ENCODE measurements around the gene KCNN1.

KCNN1 gene

DNA sequence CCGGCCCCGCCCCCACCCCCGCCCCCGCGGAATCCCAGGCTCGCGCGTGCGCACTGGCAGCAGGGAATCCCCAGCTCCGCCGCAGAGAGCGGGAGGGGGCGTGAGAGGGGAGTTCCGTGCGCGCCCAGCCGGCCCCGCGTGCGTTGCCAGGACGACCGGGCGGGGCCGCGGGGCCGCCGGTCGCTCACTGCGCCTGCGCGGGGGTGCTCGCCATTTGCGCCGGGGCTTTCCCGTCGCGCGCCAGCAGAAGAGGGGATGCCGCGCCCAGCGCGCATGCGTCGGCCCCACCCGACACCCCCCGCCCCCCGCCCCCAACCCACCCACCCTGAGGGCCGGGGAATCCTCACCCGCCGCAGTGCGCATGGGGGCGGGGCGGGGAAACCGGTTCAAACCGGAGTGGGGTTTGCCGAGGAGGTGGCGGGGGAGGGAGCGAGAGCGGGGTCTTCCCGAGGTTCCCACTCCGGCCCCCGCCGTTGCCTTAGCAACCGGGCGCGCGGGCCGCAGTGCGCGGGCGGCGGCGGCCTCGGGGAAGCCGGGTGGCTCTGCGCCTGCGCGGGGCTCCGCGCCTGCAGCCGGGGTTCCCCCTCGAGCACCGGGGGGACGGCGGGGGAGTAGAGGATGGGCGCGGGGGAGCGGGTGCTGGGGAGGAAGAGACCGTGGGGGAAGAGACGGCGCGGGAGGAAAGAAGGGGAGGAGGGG is 18.9 kb upstream of the KCNN1 start:
- peak; percentile 98 to 99 (median 99) for DNase-seq

DNA sequence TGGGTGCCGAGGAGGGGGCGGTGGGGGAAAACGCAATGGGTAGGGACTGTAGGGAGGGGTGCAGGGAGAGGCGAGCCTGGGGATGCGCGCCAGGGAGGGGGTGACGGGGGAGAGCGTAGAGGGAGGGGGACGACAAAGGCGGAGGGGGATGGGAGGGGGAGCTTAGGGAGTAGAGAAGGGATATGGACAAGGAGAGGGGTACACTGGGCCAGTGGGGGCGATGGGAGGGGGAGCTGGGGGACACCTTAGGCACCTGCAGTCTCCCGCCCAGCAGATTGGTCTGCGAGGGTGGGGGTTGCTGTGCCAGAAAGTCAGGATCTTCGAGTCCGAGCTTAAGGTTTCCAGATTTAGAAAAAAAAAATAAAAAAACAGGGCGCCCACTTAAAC is 18.4 kb upstream of the KCNN1 start:
- no peak for DNase-seq

DNA sequence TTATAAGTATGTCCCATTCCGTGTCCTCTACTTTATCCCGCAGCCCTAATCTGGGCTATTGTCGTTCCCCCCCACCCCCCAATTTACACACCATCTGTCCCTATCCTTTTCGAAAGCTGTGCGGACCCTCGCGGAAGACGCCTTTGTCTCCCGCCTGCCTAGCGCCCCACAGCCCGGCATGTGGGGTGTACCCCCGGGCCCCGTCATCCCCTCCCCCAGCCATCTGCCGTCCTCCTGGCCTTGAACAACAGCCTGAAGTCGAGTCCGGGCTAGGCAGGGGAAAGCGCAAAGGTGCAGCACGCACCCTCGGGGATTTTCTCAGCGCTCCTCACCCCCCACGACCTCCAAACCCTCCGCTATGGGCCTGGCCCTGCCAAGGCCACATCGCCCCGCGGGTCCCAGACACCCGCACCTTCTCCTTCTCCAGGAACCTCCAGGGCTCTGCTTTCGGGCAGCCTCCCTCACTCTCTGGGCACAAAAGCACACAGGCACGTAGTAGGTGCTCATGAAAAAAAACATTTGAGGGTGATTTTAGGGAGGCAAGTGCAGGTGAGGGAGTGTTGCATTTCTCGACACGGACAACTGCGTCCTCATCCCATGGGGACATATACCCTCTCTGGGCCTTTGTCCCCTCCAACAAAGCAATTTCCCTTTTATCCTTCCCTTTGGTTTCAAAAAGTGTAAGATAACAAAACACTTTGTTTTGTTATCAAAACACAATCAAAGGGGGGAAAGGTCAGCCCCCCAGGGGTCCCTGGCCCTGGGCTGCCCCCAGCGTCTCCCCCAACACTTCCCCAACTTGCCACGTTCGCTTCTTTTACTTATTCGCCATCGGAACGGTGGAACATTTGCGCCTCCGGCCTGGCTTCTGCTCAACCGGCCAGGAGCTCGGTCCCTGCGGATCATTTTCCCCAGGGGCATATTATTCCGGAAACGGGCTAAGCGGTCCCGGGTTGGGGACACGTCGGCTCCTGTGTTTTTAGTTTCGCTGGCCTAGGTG is 17.7 kb upstream of the KCNN1 start:
- no peak for DNase-seq

DNA sequence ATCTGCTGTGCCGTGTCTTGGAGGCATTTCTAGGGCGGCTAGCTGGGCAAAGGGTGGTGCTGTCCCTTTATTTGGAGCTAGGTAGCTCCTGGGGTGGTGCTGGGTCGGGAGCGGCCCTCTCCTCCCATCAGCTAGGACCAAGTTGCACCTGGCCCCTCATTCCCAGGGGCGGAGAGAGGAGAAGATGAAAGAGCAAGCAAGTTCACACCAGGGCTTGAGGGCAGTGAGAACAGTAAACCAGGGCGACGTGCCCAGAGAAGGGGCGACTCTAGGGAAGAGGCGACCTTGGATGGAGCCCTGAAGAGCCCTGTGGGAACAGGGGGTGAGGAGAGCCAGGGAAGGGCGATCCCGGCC is 17.0 kb upstream of the KCNN1 start:
- no peak for DNase-seq

DNA sequence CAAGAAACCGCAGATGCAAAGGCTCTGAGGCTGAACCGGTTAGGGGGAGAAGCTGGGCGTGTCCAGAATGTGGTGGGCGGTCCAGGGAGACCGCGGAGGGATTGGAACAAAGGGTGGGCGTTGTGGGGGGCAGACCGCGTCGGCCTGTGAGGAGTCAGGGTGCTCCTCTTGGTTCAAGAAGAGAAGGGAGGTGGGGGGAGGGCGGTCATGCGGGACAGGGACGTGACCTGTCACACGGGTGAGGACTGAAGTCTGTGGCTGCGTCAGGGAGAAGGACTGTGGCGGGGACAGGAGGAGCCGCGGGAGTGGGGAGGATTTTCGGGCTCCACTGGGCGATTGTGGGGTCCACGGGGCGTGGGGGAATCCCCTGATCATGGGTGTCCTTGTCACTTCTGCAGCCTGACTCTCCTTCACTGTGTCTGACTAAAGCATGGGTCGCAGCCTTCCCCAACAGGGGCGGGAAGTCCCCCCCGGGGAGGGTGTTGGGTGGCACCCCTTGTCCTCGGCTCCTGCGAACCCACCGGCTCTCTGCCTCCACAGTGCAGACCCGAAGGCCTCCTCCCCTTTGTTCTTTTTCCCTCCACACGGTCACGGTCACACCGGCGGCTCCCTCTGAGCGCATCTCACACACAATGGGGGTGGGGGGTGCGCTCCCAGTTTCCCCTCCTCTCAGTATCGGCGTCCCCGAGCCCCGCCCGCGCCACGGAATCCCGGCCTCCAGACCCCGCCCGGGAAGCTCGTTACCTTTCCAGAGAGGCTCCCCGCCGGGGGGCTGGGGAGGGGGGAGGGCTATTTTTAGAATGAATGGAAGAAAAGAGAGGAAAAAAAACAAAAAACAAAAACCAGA is 16.4 kb upstream of the KCNN1 start:
- peak; percentile 68 to 86 (median 69) for DNase-seq

DNA sequence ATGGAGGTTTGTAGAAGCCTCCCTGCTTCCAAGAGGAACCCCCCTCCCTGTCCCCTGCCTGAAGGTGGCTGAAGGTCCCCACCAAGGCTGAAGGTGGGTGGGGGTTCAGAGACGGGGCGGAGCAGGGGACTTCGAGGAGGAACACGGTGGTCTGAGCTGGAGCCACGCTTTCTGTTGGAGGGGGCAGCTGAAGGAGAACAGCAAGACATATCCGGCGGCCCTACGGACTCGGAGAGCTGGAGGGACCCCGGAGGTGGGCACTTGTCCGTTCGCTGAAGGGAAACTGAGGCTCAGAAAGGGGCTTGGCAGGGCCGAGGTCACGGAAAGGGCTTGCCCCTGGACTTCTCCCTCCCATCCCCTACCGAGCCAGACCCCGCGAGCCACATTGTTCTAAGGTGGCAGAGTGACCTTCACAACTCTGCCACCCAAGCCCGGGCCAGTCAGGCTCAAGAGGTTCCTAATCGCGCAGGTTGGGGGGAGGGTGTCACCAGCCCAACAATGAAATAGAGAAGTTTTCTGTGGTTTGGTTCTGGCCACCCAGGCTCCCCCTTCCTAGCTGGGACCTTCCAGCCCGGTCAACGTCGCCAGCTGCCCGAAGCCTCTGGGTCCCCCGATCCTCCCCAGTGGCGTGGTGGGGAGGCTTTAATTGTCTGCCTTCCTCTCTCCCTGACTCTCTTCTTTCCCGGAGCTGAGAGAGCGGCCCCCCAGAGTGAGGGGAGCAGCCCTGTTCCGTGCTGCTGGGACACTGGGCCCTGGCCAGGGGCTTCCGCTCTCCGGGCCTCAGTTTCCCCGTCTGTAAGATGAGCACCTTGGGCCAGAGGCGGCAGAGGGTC is 15.5 kb upstream of the KCNN1 start:
- peak; percentile 68 to 83 (median 69) for DNase-seq

DNA sequence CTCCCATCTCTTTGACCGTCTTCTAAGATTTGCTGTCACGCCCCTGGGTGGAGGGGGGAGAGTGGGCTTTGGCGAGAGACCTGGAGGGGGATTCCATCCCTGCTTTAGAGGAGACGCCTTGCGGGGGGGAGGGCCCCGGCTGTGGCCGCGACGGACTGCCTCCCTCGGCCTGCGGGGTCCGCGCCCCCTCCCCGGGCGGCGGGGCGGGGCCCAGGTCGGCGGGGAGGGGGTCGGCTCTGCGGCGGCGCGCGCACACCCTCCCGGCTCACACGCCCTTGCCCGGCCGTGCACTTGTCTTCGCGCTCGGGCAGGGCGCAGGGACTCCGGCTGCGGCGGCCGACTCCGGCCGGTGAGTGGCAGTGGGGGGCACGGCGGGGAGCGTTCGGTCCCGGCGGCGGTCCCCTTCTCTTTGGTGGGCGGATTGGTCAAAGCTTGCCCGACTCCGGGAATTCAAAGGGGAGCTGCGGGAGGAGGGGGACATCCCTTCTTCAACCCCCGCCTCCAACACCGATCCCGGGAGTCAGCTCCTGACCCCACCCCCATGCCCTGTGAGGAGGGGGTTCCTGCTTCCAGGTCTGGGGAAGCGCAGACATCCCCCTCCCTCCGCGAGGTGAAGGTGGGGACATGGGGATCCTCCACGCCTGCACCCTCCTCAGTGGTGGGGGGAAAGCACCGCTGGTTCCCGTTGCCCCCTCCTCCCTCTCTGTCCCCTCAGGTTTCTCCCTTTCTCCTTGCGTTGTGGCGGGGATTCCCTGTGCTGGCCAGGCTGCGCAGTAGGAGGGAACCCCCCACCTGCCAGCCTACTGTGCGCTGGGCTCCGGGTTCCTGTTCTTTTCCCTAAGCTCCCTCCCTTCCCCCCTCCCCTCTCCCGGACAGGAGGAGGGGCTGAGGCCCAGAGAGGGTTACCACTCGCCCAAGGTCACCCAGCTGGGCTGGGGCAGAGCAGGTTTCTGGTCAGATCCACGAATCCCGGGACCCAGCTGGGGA is 14.6 kb upstream of the KCNN1 start:
- DNase-seq: peak; percentile 47 to 80 (median 63)

DNA sequence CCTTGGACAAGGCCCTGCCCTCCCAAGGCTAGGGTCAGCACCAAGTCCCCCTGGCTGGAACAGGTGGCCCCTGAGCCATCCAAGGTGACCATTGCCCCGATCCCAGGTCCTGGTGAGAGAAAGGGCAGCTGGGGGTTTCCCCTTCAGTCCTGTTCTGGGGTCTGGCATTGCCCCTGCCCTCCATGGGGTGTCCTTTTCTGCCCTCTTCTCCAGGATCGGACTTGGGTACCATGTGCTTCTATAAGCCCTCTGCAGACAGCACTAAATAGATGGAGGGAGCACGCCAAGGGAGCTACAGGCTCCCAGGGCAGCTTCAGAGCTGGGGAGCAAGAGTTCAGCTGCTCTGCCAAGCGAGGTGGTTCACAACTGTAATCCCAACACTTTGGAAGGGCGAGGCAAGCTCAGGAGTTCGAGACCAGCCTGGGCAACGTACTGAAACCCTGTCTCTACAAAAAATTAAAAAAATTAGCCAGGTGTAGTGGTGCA is 13.5 kb upstream of the KCNN1 start:
- DNase-seq: no peak

DNA sequence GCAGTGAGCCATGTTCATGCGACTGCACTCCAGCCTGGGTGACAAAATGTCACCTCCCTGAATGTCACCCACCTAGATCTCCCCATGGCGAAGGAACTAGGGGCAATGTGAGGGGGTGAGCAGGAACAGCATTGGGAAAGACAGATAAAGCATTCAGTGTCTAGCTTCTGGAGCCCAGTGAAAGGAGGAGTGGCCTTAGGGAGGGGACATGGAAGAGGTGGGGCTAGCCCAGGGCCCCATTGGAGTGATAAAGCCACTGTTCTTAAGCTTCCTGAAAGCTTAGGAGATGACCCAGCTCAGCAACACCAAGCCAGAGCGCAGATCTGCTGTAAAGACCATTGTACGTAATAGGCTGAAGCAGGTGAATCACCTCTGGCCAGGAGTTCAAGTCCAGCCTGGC is 13.0 kb upstream of the KCNN1 start:
- DNase-seq: no peak

DNA sequence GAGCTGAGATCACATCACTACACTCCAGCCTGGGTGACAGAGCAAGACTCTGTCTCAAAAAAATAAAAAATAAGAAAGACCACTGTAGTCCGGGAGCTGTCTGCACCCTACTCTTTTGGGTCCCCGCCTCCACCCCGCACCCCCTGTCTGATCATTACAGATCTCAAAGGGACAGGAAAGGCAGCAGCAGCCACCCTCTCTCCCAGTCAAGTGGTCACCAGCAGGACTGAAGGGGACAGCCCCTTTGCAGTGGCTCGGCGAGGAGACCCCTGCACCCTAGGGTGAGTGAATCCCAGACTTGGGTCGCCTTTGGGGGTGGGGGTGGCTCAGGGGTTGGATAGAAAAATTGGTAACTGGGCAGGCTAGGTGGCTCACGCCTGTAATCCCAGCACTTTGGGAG is 12.5 kb upstream of the KCNN1 start:
- DNase-seq: no peak

DNA sequence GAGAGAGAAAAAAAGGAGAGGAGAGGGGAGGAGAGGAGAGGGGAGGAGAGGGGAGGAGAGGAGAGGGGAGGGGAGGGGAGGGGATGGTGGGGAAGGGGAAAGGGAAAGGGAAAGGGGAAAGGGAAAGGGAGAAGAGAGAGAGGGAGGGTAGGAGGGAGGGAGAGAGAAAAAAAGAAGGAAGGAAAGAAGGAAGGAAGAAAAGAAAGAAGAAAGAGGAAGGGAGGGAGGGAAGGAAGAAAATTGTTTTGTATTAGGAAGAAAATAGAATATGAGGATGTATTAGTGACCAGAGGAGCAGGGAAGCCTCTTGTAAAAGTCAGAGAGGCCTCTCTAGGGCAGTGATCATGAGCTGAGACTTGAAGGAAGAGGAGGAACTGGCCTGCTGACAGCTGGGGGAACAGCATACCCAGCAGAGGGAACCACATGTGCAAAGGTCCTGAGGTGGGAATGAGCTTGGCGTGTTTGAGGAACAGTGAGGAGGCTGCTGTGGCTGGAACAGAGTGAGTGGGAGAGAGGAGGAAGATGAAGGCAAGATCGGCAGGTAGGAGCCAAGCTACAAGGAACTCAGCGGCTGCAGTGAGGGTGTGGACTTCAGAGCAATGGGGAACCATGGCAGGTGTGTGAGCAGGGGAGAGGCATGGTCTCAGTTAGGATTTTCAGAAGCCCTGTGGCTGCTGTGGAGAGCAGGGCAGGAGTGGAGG is 9.6 kb upstream of the KCNN1 start:
- DNase-seq: no peak

DNA sequence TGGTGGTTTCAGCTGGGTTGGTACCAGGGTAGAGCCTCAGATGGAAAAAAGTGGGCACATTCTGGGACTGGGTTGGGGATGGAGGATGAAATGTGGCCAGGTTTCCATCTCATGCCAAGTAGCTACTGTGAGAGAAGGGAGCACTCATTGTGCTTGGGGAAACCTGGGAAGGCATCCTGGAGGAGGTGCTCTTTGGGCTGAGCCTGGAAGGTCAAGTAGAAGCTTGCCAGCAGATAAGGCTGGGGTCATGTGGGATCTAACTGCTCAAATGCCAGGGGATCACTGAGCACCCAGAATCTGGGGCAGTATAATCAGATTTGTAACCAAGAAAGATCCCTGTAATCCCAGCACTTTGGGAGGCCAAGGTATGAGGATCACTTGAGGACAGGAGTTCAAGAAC is 9.0 kb upstream of the KCNN1 start:
- no peak for DNase-seq

DNA sequence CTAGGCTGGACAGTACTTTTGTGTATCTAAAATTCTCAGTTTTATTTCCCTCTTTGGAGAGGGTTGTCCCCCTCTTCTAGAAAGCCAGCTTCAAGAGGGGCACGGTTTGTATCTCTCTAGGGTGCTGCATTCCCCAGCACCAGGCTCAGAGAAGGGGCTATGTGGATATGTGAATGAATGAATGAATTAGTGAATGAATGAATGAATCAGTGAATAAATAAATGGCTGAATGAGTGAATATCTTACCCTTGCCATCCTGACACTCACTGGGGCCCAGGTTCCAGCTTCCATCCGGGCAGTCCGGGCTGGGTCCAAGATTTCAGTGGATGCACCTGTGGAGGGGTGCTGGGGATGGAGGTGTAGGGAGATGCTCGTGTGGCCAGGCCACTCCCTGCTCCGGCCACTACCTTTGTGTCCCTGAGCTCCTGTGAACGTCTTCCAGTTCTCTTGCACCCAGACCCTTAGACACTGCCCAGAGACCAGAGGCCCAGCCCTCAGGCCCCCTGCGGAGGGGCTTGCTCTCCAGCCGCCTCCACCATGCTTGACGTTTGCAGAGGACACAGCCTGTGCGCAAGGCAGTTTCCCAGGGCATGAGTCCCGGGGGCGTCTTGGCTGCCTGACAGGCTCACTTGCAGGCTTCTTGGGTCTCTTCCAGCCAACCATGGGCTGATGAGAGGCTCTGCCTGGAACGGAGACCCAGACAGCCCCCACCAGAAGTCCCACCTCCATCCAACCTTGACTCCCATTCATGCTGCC is 2.8 kb upstream of the KCNN1 start:
- no peak for DNase-seq

DNA sequence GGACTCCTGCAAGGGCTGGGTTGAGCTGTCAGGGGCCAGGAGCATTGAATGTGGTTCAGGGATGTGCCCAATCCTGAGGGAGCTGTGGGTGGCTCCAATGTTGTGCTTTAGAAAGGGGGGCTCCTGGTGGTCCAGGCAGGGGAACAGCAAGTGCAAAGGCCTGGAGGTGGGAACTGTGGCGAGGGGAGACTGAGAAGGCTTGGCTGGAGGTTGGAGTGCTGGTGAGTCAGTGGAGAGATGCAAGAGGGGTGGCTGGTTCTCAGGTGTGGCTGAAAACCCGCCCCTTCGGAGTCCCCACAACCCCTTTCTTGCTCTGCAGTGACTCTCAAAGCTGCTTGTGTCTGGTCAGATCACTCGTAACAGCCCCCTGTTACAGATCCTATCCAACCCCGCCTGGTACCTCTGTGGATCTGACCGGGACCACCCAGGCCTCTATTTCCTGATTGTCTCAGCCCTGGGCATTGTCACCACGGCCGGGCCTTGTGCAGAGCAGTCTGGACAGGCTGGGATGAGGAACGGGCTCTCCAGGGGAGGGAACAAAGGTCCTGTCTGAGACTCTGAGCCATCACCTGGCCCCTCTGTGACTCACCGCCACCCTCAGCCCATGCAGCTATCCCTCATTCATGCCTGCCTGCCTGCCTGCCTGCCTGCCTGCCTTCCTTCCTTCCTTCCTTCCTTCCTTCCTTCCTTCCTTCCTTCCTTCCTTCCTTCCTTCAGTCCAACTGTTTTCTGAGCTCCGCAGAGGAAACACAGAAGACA is 1.4 kb upstream of the KCNN1 start:
- no peak for DNase-seq

DNA sequence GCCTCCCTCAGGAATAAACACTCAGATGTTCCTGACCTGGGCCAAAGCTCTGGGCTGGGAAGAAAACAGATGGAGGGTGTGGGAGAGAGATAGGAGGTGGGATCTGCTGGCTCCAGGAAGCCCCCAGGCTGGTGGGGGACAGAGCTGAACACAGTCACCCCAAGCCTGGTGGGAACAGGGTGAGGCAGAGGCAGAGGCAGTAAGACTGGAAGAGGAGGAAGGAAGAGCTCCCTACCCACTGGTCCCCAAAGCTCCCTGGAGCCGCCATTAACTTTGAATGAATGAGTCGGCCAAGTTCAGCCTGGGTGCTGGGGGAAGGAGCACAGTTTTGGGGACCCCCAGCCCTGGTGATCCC is 801 bp upstream of the KCNN1 start:
- DNase-seq: no peak

DNA sequence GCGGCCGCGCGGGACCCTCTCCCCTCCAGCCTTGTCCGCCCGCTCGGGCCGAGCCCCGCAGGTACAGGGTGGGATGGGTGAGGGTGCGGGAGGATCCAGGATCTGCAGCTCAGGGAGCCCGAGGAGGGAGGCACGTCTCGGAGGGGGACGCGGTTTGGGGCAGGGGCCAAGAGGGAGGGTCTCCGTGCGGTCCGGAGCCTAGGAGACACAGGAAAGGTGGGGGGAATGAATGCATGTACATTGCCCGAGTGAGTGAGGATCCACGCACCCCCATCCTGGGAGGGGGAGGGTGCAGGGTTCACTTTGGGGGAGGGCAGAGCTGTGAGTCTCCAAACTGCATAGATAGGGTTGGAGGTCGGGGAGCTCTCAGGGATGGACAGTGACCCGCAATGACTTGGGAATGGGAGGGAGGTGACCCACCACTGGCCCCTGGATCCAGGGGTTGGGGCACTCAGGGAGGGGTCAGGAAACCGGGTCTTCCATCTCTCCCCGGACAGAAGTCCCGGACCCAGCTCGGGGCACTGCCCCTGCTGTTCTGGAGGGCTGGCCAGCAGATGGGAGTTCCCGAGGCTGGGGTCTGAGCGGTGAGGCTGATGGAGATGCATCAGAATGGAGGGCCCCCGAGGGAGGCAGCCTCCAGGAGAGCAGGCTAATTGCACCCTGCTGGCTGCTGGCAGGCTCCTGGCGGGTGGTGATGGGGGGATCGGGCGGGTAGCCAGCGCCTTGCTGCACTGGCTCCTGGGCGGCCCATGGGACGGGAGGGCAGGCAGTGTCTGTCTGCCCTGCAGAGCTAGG is 547 bp downstream of the KCNN1 start:
- DNase-seq: no peak

DNA sequence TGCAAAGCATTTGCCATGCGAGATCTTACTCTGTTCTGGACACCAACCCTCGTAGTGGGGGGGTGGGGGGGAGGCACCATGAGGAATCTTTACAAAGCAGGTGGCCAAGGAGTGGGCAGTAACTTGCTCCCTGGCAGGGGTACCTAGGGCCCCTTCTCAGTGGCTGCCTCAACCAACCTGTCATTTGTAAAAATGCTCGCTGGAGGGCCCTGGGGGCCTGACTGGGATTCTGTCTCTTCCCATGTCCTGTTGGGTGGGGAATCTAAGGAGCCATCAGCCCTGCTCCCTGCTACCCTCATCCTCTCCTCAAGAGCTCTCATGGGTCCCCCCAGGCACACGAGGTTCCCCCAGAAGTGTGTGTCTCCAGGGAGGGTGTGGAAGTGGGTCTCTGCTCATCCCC is 1.5 kb downstream of the KCNN1 start:
- DNase-seq: no peak
